Astrocyte of the cerebellum (primary cell): ENCODE measurements around the gene FOXO6.

Experiments
- DNase-seq: peaks from one replicate; pipeline ENCODE4 v3.0.0-alpha.2; 2011; ENCODE audit warnings: low read depth
- H3K4me3 ChIP-seq: 2 replicates; pipeline ENCODE4 v1.5.1; 2011; ENCODE audit warnings: mild to moderate bottlenecking, low read depth, low read length, moderate library complexity
- CTCF ChIP-seq: IDR thresholded peaks from 2 replicates; pipeline ENCODE4 v1.5.1; 2012; ENCODE audit warnings: low read length, low read depth, moderate library complexity, mild to moderate bottlenecking; ENCODE audit errors: missing control alignments
- in situ Hi-C: cut with HindIII; loops from 2 replicates; pipeline ENCODE4 v1.10.0; 2017; ENCODE audit warnings: low sequenced_read_pairs

The FOXO6 gene

GRCh38 chr1:41345434-41346075, 15.7 kb upstream of the FOXO6 start:
- in situ Hi-C loops, result no loop called here
- no peak overlapping the region for H3K4me3 ChIP-seq
- no peak for TF ChIP-seq CTCF
- DNase-seq, result no peak

- no peak overlapping the region for H3K4me3 ChIP-seq
- in situ Hi-C loops, result no loop called here
- no peak for DNase-seq
- TF ChIP-seq CTCF, result no peak
Observed at GRCh38 chr1:41347276-41347675, 14.0 kb upstream of the FOXO6 start.

GRCh38 chr1:41348394-41348793, 12.8 kb upstream of the FOXO6 start:
- no peak overlapping the region for H3K4me3 ChIP-seq
- no peak for DNase-seq
- in situ Hi-C loops, result no loop called here
- TF ChIP-seq CTCF, result no peak

- no peak overlapping the region for H3K4me3 ChIP-seq
- TF ChIP-seq CTCF, result no peak
- DNase-seq, result no peak
- in situ Hi-C loops, result no loop called here
Observed at GRCh38 chr1:41349361-41350054, 11.7 kb upstream of the FOXO6 start.

GRCh38 chr1:41350055-41350378, 11.2 kb upstream of the FOXO6 start:
- DNase-seq, result no peak
- in situ Hi-C loops, result no loop called here

More at GRCh38 chr1:41350055-41350378, 11.2 kb upstream of the FOXO6 start:
- TF ChIP-seq CTCF, result no peak
- H3K4me3 ChIP-seq, result no peak overlapping the region
